K562 (cell line): ENCODE measurements around the gene TMEM14C. TPM values are rescaled to one million over a fixed set of nuclear protein-coding genes. Genes with fewer than 3 reads are reported as not detected.

Source experiments
- ATF1 ChIP-seq, 2 experiments: fragments of 450-650 bp in 1 of 2; IDR thresholded peaks; 2 replicates each; pipeline ENCODE4 v1.6.1; 2016; ENCODE audit warnings: missing compliant biosample characterization in 1 of 2, missing genetic modification characterization in 1 of 2
- FOXM1 ChIP-seq, 2 experiments: fragments of 450-650 bp in 1 of 2; sonication (generic) in 1 of 2; formaldehyde crosslinking in 1 of 2; IDR thresholded peaks; 2 replicates each; pipeline versions ENCODE4 v1.6.1 to v1.9.0; 2017 to 2022; ENCODE audit warnings: low read depth in 2 of 2, mild to moderate bottlenecking in 2 of 2, missing genetic modification reagents in 1 of 2, moderate library complexity in 1 of 2
- HNRNPK ChIP-seq: fragments of 200-400 bp; formaldehyde crosslinking; IDR thresholded peaks from one replicate; pipeline ENCODE4 v1.6.1; 2018; ENCODE audit warnings: mild to moderate bottlenecking, low read depth, low read length; ENCODE audit not compliant: poor library complexity, severe bottlenecking
- ILF3 ChIP-seq: fragments of 450-650 bp; IDR thresholded peaks from 2 replicates; pipeline ENCODE4 v1.6.1; 2018; ENCODE audit warnings: antibody characterized with exemption, mild to moderate bottlenecking, moderate library complexity, borderline replicate concordance
- KLF16 ChIP-seq: IDR thresholded peaks from 2 replicates; pipeline ENCODE4 v1.6.1; 2016; ENCODE audit warnings: antibody characterized with exemption
- MAFF ChIP-seq: IDR thresholded peaks from 2 replicates; pipeline ENCODE4 v1.6.1; 2012; ENCODE audit warnings: low read length, improper control_type of control experiment
- NUFIP1 ChIP-seq: fragments of 450-650 bp; IDR thresholded peaks from 2 replicates; pipeline ENCODE4 v1.6.1; 2018; ENCODE audit not compliant: partially characterized antibody
- RAD51 ChIP-seq: fragments of 450-650 bp; IDR thresholded peaks from 2 replicates; pipeline ENCODE4 v1.7.1; 2016; ENCODE audit warnings: low read depth, mild to moderate bottlenecking, borderline replicate concordance
- RBM15 ChIP-seq: fragments of 200-400 bp; formaldehyde crosslinking; IDR thresholded peaks from 2 replicates; pipeline ENCODE4 v1.6.1; 2018; ENCODE audit warnings: mild to moderate bottlenecking, low read length, moderate library complexity; ENCODE audit not compliant: insufficient read depth
- STAT5B ChIP-seq: fragments of 250-450 bp; sonication (Bioruptor Pico); IDR thresholded peaks from 2 replicates; pipeline ENCODE4 v1.8.0; 2021; ENCODE audit warnings: mild to moderate bottlenecking, inconsistent platforms
- ZKSCAN8 ChIP-seq: fragments of 200-800 bp; sonication (Bioruptor generic); IDR thresholded peaks from 2 replicates; pipeline ENCODE4 v1.6.1; 2016; ENCODE audit warnings: missing genetic modification characterization, missing compliant biosample characterization
- ZMIZ1 ChIP-seq, 2 experiments: fragments of 150-350 bp in 1 of 2; IDR thresholded peaks; 2 replicates each; pipeline ENCODE4 v1.6.1; 2012 to 2016; ENCODE audit warnings: low read depth in 2 of 2, low read length in 2 of 2, mild to moderate bottlenecking in 1 of 2, moderate library complexity in 1 of 2
- ZNF263 ChIP-seq: sonication (generic); formaldehyde crosslinking; IDR thresholded peaks from 2 replicates; pipeline ENCODE4 v1.8.0; 2022; ENCODE audit warnings: mild to moderate bottlenecking, missing genetic modification reagents, borderline replicate concordance
- polyA plus RNA-seq, 8 experiments: library from polyadenylated mRNA; depleted of rRNA in 4 of 8; stranded (reverse) in 5 of 8; unstranded in 3 of 8; fragments of >200 nt; fragmentation: Nextera tagmentation in 2 of 8; fragmentation: Illumina TruSeq in 1 of 8; extraction: Ambion mirVana in 2 of 8; extraction: Trizol in 1 of 8; gene quantifications; 2 replicates each; pipeline versions ENCODE4 v1.2.1 to v1.2.3, GENCODE V29; 2011 to 2014; ENCODE audit warnings: inconsistent platforms in 1 of 8, missing spikeins in 1 of 8
- total RNA-seq, 7 experiments: library from RNA; depleted of rRNA in 6 of 7; stranded (reverse); fragments of >200 nt in 6 of 7; fragmentation: Illumina TruSeq in 2 of 7; extraction: Trizol in 2 of 7; gene quantifications; 2 replicates each; pipeline versions ENCODE4 v1.2.1 to v1.2.3, GENCODE V29; 2011 to 2021; ENCODE audit warnings: low replicate concordance in 1 of 7
- TF ChIP-seq, protein P1 (sequence below): fragments of 450-650 bp; IDR thresholded peaks from 2 replicates; pipeline ENCODE4 v1.6.1; 2016; ENCODE audit warnings: low read depth
- TF ChIP-seq, protein P2 (sequence below): fragments of 450-650 bp; IDR thresholded peaks from 2 replicates; pipeline ENCODE4 v1.7.0; 2016; ENCODE audit warnings: borderline replicate concordance

TMEM14C gene
- total and polyA plus RNA-seq, 9 of the 15 experiments (the other 6 are each of a cell fraction or from before 2014, with no cell fraction given) = 151 to 496 (median 263) TPM

DNA sequence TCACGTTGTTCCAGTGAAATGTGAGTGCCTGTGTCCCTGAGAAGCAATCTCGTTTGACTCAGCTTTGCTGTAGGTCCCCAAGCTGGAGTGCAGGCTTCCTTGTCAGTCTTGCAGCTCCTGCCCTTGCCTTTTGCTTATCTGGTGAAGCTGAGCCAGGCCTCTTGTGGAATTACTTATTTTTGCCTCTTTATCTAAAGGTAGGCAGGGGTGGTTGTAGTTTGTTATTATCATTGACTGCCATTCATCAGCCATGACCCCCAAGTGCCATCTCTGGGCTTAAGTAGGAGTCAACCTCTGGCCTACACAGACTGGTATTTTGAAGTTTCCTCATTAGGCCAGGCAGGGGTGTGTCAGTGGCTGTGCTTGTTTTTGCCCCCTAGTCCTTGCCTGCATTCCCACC is 26.9 kb downstream of the TMEM14C start (continued):
- TF ChIP-seq, protein P1, sequence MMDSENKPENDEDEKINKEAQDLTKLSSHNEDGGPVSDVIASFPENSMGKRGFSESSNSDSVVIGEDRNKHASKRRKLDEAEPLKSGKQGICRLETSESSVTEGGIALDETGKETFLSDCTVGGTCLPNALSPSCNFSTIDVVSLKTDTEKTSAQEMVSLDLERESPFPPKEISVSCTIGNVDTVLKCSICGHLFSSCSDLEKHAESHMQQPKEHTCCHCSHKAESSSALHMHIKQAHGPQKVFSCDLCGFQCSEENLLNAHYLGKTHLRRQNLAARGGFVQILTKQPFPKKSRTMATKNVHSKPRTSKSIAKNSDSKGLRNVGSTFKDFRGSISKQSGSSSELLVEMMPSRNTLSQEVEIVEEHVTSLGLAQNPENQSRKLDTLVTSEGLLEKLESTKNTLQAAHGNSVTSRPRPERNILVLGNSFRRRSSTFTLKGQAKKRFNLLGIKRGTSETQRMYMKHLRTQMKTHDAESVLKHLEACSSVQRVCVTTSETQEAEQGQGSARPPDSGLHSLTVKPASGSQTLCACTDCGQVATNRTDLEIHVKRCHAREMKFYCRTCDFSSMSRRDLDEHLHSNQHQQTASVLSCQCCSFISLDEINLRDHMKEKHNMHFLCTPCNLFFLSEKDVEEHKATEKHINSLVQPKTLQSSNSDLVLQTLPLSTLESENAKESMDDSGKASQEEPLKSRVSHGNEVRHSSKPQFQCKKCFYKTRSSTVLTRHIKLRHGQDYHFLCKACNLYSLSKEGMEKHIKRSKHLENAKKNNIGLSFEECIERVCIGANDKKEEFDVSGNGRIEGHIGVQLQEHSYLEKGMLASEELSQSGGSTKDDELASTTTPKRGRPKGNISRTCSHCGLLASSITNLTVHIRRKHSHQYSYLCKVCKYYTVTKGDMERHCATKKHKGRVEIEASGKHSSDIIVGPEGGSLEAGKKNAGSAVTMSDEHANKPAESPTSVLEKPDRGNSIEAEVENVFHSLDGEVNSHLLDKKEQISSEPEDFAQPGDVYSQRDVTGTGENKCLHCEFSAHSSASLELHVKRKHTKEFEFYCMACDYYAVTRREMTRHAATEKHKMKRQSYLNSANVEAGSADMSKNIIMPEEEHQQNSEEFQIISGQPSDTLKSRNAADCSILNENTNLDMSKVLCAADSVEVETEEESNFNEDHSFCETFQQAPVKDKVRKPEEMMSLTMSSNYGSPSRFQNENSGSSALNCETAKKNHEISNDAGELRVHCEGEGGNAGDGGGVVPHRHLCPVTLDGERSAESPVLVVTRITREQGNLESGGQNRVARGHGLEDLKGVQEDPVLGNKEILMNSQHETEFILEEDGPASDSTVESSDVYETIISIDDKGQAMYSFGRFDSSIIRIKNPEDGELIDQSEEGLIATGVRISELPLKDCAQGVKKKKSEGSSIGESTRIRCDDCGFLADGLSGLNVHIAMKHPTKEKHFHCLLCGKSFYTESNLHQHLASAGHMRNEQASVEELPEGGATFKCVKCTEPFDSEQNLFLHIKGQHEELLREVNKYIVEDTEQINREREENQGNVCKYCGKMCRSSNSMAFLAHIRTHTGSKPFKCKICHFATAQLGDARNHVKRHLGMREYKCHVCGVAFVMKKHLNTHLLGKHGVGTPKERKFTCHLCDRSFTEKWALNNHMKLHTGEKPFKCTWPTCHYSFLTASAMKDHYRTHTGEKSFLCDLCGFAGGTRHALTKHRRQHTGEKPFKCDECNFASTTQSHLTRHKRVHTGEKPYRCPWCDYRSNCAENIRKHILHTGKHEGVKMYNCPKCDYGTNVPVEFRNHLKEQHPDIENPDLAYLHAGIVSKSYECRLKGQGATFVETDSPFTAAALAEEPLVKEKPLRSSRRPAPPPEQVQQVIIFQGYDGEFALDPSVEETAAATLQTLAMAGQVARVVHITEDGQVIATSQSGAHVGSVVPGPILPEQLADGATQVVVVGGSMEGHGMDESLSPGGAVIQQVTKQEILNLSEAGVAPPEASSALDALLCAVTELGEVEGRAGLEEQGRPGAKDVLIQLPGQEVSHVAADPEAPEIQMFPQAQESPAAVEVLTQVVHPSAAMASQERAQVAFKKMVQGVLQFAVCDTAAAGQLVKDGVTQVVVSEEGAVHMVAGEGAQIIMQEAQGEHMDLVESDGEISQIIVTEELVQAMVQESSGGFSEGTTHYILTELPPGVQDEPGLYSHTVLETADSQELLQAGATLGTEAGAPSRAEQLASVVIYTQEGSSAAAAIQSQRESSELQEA = no peak
- TF ChIP-seq FOXM1 (IDR thresholded peaks at IDR 0.05; ENCODE audit: low read depth) (peak; percentile 71; the same call in 1 of the 2 replicates), FOXM1 (CRISPR knock-in tag; IDR thresholded peaks at IDR 0.05; ENCODE audit: low read depth) (no peak), ZKSCAN8 (CRISPR knock-in tag) (no peak), RBM15 (no peak), RAD51 (no peak), STAT5B (CRISPR knock-in tag) (no peak), NUFIP1 (no peak), ATF1 (CRISPR knock-in tag; IDR thresholded peaks at IDR 0.05) (no peak), ATF1 (tag; IDR thresholded peaks at IDR 0.05) (no peak), ILF3 (no peak), MAFF (no peak), ZNF263 (CRISPR knock-in tag) (no peak), ZMIZ1 (IDR thresholded peaks at IDR 0.05; ENCODE audit: low read depth in 2 of 2, low read length in 2 of 2) (peak in 1 of 2 experiments; percentile 80; a peak in 2 of 4 replicates), KLF16 (peak; percentile 89), HNRNPK (no peak)
- TF ChIP-seq, protein P2, sequence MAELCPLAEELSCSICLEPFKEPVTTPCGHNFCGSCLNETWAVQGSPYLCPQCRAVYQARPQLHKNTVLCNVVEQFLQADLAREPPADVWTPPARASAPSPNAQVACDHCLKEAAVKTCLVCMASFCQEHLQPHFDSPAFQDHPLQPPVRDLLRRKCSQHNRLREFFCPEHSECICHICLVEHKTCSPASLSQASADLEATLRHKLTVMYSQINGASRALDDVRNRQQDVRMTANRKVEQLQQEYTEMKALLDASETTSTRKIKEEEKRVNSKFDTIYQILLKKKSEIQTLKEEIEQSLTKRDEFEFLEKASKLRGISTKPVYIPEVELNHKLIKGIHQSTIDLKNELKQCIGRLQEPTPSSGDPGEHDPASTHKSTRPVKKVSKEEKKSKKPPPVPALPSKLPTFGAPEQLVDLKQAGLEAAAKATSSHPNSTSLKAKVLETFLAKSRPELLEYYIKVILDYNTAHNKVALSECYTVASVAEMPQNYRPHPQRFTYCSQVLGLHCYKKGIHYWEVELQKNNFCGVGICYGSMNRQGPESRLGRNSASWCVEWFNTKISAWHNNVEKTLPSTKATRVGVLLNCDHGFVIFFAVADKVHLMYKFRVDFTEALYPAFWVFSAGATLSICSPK = no peak
